Cerebellar nuclear complex (tissue), 1 donor: ENCODE measurements around the gene SLC10A1.
A peak's percentile ranks its signal among the peaks of the same experiment; 100 is the strongest.
"Not testable (repeated sequence)": the region's sequence is repeated elsewhere in the genome, so short reads cannot be mapped to it uniquely, and the experiment has no call there.

Experiments
- DNase-seq, 2 experiments: peaks; one replicate each; lab custom pipeline; 2025; lab: John Stamatoyannopoulos, UW

Gene SLC10A1

DNA sequence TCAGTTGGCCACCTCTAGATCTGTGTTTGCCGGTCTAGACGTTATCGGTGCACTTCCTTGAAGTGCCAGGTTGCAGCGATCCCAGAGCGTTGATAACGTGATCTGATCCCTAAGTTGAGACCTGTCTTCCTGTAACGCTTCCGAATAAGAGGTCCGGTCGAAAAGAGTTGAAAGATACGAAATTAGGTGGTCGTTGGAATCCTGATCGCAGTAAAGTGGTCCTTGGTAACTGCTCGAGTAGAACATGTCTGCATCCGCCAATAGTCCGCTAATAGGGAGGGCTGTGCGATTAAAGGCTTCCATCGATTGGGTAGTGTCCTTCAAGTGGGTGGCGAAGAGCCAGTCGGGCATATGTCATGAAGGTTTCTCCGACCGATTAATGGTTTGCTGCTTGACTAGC is 27.4 kb downstream of the SLC10A1 start:
- DNase-seq, result no peak

DNA sequence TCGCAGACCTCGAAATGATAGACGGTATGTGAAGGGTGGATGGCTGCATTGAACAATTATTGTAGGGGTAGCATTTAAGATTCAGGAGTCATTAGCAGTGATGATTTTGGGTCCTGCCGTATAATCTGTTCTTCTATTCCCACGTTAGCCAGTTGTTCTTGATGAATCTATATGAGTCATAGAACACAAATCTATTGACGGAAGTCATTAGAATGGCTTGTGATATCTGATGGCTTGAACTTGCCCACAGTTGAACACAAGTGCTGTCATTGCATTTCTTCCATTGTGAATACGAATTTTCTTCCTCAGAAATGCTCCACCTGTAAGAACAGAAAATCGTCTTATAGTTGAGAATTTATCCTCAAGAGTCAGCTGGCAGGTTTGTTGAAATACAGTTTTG is 28.2 kb downstream of the SLC10A1 start:
- DNase-seq, result no peak

DNA sequence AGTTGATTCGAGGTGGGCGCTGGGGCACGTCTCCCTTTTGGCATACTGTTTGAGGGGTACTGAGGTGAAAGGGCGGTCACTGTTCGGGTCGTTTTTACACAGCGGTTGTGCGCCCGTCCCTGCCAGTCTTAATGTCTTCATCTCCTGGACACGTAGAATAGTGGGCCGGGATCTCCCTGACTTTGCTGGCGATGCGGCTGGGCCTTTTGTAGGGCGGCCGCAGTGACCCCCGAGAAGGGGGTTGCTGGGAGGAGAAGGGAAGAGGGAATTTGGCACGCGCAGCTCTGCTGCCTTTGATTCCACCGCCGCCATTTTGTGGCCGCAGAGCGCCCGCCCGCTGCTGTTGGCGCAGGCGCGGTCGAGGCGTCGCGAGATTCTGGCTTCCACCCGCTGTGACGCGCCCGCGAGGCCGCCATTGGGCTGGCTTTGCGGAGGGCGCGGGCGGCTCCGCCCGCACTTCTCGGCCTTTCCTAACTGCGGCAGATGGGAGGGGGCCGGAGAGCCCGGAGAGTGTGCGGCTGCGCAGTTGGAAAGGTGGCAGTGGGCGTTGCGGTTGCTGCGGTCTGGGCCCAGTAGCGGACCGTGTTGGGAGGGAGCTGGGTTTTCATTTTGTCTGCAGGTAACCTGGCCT is 29.6 kb downstream of the SLC10A1 start:
- DNase-seq, result peak in 1 of 2 experiments; percentile 65

DNA sequence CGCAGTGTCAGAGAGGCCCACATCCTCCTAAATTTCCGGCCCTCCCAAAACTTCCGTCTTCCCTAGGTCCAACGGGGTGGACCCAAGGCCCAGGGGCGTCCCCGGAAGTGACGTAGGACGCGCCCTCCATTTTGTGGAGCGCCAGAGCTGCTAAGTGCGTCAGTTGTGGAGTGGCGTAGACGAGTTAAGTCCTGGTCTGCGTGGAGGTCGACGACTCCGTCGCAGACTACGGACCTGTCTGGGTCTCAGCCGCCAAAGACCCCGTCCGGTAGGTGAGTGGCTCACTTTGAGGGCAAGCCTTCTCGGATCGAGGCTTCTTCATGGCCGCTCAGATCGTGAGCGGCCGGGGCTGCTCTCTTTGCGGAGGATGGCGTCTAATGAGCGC is 30.1 kb downstream of the SLC10A1 start, which contains the start of gene SRSF5:
TSS of gene SRSF5 (plus strand) at position 159 of the 385 bp plus-strand sequence. CDS start 1,015 bp downstream, outside the sequence.
- DNase-seq, result peak; percentile 82 to 85

DNA sequence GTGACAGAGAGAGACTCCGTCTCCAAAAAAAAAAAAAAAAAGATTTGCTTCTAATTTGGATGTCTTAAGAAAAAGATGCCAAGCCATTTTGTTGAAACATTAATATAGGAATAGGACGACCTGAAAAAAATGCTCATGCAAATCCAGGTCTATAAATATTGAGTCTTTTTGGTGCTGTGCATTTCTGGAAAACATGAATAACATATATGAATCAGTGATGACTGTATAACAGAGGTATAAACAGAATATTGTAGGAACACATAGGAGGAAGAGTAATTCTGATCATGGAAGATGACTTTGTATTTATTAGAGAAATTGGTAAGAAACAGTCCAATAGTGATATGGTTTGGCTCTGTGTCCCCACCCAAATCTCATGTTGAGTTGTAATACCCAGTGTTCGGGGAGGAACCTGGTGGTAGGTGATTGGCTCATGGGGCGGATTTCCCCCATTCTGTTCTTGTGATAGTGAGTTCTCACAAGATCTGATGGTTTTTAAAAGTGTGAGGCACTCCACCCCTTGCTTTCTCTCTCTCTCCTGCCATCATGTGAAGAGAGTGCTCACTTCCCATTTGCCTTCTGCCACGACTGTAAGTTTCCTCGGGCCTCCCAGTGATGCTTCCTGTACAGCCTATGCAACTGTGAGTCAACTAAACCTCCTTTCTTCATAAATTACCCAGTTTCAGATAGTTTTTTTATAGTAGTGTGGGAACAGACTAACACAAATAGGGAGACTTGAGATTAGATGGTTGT is 33.1 kb downstream of the SLC10A1 start:
- DNase-seq, result no peak

DNA sequence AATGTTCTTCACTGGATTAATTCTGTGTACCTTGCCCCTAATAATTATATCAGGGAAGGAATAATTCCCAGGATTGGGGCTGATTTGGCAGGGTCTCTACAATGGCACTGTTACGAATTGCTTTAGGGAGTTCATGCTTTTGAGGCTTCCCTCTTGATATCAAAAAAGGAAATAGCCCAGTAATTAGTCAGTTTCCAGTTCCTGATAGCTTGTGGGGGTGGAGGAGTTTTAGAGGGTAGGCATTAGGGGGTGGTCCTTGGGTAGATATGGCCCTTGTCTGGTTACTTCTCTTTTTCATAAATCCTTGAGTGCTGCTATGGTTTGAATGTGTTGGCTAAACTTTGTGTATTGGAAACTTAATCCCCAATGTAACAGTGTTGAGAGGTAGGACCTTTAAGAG is 36.2 kb downstream of the SLC10A1 start:
- no peak for DNase-seq

DNA sequence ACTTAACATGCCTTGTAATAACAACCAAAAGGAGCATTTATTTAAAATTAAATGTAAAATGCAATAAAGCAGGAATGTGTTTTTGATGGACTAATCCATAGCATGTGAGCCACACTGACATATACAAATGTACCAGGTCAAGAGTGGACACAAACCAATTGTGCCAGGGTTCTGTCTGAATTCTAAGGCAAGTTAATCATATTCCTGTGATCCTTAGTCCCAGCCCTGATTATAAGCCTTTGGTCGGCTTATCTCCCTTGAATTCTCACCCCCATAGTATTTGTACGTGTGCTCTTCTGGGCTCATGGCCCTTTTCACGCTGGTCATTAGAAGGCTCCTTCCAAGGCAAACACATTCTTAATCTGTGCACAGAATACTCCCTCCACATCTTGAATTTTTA is 40.7 kb downstream of the SLC10A1 start:
- no peak for DNase-seq

DNA sequence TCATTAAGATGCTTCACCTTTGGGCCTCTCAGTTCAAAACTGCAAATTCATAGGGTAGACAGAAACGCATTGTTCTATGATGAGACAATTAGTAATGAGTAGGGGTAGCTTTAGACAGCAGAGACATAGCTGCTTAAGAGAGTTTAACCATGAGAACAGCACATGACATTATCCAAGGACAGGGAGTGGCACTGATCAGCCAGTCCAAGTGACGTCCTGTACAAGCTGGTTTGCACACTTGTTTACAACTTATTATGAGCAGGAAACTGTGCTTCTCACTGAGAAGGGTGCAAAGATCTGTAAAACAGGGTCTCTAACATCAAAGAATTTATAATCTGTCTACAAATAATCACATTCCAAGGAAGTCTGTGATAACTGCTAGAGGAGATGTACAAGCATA is 41.3 kb downstream of the SLC10A1 start:
- no peak for DNase-seq

DNA sequence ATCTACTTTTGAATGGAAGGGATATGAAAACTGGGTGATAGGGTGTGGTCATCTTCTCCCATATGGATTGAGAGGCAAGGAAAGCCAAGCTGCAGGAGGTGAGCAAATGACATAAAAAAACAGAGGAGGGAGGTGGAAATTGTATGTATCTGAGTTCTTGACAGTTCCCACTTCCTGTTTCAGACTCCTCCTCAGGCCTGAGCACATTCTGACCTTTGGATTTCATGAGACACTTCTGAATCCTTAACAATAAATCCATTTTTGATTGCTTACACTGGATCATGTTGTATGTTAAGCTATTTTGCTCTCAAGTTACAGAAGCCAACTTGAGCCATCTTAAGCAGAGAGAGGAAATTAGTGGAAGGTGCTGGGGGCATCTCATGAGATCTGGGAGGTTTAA is 41.7 kb downstream of the SLC10A1 start:
- no peak for DNase-seq

DNA sequence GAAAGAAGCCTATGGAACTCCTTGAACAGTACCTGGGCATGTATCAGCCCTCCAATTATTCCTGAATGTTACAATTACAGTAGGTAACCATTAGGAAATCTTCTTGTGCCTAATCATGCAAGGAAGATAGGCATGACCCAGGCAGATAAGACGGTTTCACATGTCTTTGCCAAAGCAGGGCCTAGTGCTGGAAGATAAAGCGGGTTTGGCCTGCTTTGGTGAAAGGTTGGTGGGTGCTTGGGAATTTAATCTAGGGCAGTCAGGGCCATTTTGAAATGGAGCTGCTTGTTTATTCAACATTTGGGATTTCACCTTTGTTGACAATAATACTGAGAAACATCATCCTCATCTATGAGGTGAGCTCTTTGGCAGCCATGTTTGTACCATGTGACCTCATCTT is 42.6 kb downstream of the SLC10A1 start:
- no peak for DNase-seq

DNA sequence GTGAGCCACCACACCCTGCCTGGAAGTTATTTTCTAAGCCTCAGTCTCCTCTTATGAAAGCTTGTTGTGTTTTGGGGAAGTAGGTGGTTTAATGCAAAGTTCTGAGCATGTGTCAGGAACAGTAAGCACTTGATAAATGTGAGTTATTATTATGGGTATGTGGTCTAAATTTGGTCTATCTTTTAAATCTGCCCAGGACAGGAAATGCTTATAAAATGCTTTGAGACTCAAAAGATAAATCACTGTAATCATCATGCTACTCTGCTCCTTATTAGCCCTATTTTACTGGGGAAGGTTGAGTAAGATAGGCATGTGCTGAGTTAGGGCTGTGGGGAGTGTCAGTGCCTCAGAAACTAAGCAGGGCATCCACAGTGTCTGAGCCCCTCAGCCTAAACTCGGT is 43.2 kb downstream of the SLC10A1 start:
- no peak for DNase-seq

DNA sequence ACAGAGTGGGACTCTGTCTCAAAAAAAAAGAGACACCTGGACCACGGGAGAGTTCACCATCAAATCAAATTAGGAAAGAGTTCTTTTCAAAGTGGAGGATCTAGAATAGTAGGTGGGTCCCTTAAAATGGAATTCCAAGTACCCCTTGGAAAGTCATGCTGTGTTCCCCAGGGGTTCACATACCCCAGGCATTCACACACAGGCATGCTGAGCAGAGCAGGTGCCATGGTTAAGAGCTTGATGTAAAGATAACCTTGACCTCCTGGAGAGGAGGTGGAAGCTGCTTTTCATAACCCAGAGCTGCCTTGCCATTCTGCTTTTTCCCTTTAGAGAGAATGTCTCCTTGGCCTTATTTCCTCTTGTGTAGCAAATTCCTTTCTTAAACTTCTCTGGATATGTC is 44.3 kb downstream of the SLC10A1 start:
- DNase-seq, result no peak

DNA sequence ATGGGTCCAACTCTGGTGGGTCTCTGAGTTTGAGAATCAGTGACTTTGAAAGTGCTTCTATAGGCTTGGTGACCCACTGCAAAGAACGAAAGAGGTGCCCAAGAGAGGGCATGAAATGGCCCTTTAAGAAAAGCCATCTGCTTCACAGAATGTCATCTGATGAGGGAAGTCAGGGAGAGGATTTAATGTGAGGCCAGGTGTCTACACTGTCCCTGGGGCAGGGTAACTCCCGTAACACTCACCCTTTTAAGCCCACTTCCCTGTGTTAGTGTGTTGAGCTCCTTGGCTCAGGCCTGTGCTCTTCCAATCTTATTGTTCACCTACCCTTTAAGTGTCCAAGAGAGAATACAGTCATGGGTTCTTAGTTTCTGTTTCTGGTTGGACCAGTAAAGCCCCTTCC is 46.5 kb downstream of the SLC10A1 start:
- no peak for DNase-seq

DNA sequence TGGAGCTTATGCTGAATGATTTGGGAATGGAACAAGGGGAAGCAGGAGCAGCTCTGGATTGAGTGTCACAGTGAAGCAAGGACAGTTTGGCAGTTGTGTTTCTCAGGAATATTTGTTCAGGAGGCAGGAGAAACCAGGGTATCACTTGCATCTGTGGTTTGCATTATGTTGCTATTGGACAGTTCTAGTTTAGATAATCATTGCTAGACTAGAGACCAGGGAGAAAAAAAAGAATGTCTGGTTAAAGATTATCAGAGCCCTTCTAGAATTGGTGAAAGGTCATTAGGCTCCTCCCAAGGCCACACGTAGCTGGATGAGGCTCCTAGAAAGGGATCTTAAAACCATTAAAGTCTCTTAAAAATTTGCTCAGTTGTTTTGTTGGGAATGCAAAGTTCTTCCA is 47.1 kb downstream of the SLC10A1 start:
- DNase-seq, result no peak

DNA sequence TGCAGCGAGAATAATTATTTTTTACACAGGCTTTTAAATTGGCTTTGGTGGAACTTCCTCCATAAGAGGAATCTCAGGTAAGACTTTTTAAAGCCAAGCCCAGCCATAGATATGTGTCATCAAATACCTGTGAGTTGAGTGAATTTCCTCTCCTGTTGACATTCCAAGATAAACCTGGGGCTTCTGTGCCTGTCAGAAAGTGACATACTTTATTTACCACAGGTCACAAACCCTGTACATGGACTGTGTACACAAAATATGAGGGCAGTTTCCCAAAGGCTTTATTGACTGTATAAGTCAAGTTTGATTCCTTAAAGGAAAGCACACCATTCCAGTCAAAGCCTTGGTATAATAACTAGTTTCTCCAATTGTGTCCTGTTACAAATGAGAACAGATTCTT is 56.0 kb downstream of the SLC10A1 start:
- DNase-seq, result no peak

DNA sequence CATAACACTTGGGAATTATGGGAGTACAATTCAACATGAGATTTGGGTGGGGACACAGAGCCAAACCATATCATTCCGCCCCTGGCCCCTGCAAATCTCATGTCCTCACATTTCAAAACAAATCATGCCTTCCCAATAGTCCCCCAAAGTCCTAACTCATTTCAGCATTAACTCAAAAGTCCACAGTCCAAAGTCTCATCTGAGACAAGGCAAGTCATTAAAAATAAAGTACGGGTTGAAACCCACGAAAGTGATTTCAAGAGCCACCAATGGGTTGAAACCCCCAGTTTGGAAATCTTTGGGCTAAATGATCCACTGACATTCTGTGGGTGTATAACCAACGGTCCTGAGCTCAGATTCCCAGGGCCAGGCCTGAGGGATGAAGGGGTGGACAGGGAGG is 60.6 kb downstream of the SLC10A1 start:
- DNase-seq, result not testable (repeated sequence)

DNA sequence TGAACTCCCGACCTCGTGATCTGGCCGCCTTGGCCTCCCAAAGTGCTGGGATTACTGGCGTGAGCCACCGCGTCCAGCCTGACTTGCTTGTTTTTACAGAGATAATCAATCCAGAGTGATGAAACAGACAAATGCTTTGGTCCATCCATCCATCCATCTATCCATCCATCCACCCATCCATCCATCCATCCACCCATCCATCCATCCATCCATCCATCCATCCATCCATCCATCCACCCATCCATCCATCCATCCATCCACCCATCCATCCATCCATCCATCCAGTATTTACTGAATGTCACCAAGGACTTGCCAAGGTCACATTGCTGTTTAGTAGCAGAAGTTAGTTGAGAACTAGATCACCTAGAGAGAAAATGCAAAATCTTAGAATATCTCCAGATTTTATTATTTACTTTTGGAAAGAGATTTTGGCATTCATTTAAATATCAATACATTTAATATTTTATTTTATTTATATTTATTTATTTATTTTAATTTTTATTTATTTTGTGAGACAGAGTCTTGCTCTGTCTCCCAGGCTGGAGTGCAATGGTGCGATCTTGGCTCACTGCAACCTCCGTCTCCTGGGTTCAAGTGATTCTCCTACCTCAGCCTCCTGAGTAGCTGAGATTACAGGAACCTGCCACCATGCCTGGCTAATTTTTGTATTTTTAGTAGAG is 65.0 kb downstream of the SLC10A1 start:
- DNase-seq, result not testable (repeated sequence)

DNA sequence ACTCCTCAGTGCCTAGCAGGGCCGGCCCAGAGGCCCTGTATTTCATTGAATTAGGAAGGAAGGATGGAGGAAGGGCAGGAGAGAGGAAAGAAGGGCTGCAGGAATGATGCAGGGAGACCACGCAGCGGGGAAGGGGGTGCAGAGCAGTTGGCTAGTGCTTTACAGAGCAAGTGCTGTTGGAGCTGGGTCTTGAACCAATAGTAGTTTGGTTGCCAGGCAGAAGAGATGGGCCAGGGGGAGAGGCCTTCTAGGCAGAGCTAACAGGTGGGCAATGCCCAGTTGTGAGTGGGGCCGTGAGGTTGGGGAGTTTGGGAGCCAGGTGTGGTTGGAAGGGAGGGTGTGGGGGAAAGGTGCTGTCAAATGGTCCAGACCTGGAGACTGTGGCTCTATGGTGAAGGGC is 69.2 kb downstream of the SLC10A1 start:
- DNase-seq, result no peak

DNA sequence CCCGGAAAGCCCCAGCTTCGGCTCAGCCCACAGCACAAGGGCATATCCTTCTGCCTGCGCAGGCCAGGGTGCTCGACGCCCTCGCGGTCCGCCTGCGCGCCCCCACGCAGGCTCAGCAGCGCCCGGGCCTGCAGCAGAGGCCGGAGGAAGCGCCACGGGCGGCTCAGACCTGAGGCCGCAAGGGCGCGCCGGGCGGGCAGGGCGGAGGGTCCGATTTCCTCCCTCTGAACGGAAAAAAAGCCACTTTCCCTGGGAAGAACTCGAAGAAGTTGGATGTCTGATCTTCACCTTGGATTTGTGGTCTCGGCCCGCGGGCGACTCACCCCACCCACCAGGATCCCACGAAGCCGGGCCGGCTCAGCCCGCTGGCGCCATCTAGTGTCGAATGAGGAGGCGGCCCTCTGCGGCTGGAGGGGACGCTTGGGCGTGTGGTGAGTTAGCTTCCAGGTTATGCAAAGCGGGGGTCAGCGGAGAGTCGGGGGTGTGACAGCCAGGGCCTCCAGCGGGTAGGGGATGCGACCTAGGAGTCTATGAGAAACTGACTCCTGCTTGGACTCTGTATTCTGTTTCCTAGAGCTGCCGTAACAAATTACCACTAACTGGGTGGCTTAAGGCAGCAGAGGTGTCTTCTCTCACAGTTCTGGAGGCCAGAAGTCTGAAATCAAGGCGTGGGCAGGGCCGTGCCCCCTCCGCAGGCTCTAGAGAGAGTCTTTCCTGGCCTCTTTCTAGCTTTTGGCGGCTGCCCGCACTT is 70.1 kb downstream of the SLC10A1 start:
- DNase-seq, result peak in 1 of 2 experiments; percentile 53
